SK-N-SH treated with all-trans-retinoic acid at 6 μM for 48 hours (cell line): ENCODE results near the gene C11orf97.

Source experiments
- ARNTL ChIP-seq: fragments of 450-650 bp; formaldehyde crosslinking; IDR thresholded peaks from 2 replicates; pipeline ENCODE4 v1.5.0; 2020; ENCODE audit warnings: low read depth, mild to moderate bottlenecking, moderate library complexity, borderline replicate concordance
- BACH2 ChIP-seq: fragments of 250-450 bp; sonication (Bioruptor Pico); IDR thresholded peaks from 2 replicates; pipeline ENCODE4 v1.9.0; 2021; ENCODE audit warnings: mild to moderate bottlenecking, borderline replicate concordance
- CSRNP3 ChIP-seq: fragments of 250-450 bp; sonication (Bioruptor Pico); IDR thresholded peaks from 2 replicates; pipeline ENCODE4 v1.5.1; 2021; ENCODE audit warnings: mild to moderate bottlenecking, moderate library complexity
- GLIS3 ChIP-seq: fragments of 250-450 bp; sonication (Bioruptor Pico); IDR thresholded peaks from 2 replicates; pipeline ENCODE4 v1.5.0; 2020; ENCODE audit warnings: mild to moderate bottlenecking, moderate library complexity
- OSR1 ChIP-seq: fragments of 250-450 bp; sonication (Bioruptor Pico); IDR thresholded peaks from 2 replicates; pipeline ENCODE4 v1.8.0; 2022; ENCODE audit warnings: moderate library complexity, mild to moderate bottlenecking, inconsistent platforms
- PPARA ChIP-seq: fragments of 250-450 bp; sonication (Bioruptor Pico); IDR thresholded peaks from 2 replicates; pipeline ENCODE4 v1.5.0; 2020; ENCODE audit warnings: mild to moderate bottlenecking, borderline replicate concordance
- RARB ChIP-seq: fragments of 250-450 bp; sonication (Bioruptor Pico); IDR thresholded peaks from 2 replicates; pipeline ENCODE4 v1.8.0; 2021; ENCODE audit warnings: mild to moderate bottlenecking, moderate library complexity
- TCF4 ChIP-seq: fragments of 250-450 bp; sonication (Bioruptor Pico); IDR thresholded peaks from 2 replicates; pipeline ENCODE4 v1.8.0; 2021; ENCODE audit warnings: mild to moderate bottlenecking, moderate library complexity, borderline replicate concordance
- TSHZ2 ChIP-seq: fragments of 250-450 bp; sonication (Bioruptor Pico); IDR thresholded peaks from 2 replicates; pipeline ENCODE4 v1.5.0; 2020; ENCODE audit warnings: mild to moderate bottlenecking, moderate library complexity
- ZC3H10 ChIP-seq: fragments of 250-450 bp; sonication (Bioruptor Pico); IDR thresholded peaks from 2 replicates; pipeline ENCODE4 v1.5.1; 2021; ENCODE audit warnings: mild to moderate bottlenecking, moderate library complexity
- ZFP3 ChIP-seq: fragments of 250-450 bp; sonication (Bioruptor Pico); IDR thresholded peaks from 2 replicates; pipeline ENCODE4 v1.5.0; 2020; ENCODE audit warnings: mild to moderate bottlenecking, moderate library complexity
- ZFP30 ChIP-seq: fragments of 450-650 bp; formaldehyde crosslinking; IDR thresholded peaks from 2 replicates; pipeline ENCODE4 v1.5.0; 2022; ENCODE audit warnings: mild to moderate bottlenecking, moderate library complexity
- ZNF70 ChIP-seq: fragments of 450-650 bp; formaldehyde crosslinking; IDR thresholded peaks from 2 replicates; pipeline ENCODE4 v1.5.0; 2020; ENCODE audit warnings: mild to moderate bottlenecking, moderate library complexity
- TF ChIP-seq, protein P1 (sequence below): fragments of 250-450 bp; sonication (Bioruptor Pico); IDR thresholded peaks from 2 replicates; pipeline ENCODE4 v1.8.0; 2020; ENCODE audit warnings: mild to moderate bottlenecking, moderate library complexity, borderline replicate concordance

DNA sequence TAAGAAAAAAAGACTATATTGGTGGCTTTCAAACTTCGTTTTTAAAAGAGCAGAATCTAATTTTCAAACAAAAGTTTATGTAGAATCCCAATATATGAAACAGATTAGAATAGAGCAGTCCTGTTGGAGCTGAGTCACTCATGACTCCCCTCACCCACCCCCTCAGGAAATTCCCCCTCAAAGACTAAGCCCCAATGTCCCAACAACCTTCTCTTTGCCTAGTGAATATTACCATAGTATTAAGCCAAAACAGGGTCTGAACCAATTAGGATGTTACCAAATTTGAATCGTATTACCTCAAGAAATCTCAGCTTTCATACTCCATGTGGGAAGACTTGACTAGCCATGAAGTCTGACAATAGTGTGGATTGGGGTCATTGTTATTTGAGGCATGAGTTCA lies 47.1 kb downstream of the C11orf97 start:
- TF ChIP-seq ZFP30 = no peak
- no peak for TF ChIP-seq OSR1
- no peak for TF ChIP-seq PPARA (CRISPR knock-in tag)
- TF ChIP-seq, protein P1, sequence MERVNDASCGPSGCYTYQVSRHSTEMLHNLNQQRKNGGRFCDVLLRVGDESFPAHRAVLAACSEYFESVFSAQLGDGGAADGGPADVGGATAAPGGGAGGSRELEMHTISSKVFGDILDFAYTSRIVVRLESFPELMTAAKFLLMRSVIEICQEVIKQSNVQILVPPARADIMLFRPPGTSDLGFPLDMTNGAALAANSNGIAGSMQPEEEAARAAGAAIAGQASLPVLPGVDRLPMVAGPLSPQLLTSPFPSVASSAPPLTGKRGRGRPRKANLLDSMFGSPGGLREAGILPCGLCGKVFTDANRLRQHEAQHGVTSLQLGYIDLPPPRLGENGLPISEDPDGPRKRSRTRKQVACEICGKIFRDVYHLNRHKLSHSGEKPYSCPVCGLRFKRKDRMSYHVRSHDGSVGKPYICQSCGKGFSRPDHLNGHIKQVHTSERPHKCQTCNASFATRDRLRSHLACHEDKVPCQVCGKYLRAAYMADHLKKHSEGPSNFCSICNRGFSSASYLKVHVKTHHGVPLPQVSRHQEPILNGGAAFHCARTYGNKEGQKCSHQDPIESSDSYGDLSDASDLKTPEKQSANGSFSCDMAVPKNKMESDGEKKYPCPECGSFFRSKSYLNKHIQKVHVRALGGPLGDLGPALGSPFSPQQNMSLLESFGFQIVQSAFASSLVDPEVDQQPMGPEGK (CRISPR knock-in tag) = no peak
- TF ChIP-seq ARNTL = no peak
- no peak for TF ChIP-seq ZFP3 (CRISPR knock-in tag)
- TF ChIP-seq ZNF70 = no peak
- no peak for TF ChIP-seq TSHZ2 (CRISPR knock-in tag)
- TF ChIP-seq GLIS3 (CRISPR knock-in tag) = no peak
- no peak for TF ChIP-seq BACH2 (CRISPR knock-in tag)
- no peak for TF ChIP-seq RARB (CRISPR knock-in tag)
- no peak for TF ChIP-seq CSRNP3
- TF ChIP-seq ZC3H10 (CRISPR knock-in tag) = no peak
- TF ChIP-seq TCF4 (CRISPR knock-in tag) = no peak
